DMS153 treated with DMSO at 0.1 percent for 48 hours (cell line): ENCODE data around the gene DLG2.

Source experiments
- DNase-seq: peaks from one replicate; lab custom pipeline; 2025; ENCODE audit not compliant: unreplicated experiment; lab: John Stamatoyannopoulos, UW

The DLG2 gene

DNA sequence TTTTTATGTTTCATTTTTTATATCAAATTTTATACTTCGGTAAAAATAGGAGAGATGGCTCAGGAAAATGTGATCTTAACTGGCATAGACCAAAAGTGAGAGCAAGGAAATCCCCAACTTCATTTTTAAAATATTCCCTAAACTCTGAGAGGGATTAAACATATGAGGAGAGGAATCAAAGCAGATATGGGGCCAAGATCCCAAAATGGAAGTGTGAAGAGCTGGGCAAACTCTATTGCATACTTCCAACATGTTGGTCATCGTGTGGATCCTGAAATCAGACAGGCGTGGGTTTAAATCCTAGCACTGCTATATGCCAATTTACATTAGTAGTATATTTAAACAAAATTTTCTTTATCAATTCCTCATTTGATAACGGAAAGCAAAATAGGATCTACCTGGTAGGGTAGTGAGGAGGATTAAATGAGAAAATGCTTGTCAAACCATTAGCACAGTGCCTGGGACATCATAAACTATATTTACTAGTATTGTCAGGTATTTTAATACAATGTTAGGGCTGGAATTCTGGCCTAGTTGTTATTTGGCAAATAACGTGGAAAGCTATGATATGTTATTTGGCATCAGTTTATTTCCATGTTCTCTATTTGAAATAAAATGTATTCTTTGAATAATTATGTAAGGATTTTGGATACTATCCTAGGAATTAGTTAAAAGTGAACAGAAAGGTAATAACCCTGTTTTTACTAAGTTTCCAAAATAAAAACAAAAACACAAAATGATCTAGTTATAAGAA lies 1948.1 kb downstream of the DLG2 start:
- no peak for DNase-seq

DNA sequence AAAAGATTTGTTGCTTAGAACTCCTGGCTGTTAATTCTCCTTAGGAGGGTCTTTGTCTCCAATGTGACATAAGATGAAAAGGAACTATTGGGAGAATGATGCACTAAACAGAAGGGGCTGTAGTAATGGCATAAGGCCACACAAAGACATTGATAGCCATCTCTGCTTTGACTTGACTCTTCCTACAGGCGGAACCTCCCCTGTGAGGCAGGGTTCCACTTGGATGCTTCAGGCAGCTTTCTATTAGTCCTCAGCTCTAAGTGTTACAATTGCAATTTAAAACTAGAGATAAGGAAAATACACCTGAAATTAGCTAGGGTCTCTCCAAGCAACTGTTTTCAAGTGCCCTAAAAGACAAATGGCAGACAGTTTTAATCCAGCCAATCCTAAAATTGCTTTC lies 1949.4 kb downstream of the DLG2 start:
- DNase-seq: no peak

DNA sequence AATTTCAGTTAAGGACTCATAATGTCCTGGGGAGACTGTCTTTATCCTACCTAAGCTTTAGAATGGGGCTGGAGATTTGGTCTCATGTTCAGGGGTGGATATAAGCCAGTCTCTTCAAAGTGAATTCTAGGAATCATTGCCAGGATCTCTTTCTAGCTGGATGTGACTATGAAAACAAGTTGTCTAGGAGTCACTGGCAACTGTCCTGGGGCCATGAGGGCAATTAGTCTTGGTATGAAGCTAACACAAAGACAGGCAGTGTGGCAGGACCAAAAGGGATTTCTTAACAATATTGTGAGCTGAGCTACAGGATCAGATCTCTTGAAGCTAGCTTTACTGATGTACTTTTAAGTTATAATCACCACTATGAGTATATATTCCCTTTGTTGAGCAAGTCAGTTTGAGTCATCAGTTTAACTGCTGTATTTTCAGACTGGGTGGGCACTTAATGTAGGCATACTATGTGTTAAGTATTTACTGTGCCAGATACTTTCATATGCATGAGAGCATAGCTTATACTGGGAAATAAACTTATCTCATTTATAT lies 1951.0 kb downstream of the DLG2 start:
- no peak for DNase-seq

DNA sequence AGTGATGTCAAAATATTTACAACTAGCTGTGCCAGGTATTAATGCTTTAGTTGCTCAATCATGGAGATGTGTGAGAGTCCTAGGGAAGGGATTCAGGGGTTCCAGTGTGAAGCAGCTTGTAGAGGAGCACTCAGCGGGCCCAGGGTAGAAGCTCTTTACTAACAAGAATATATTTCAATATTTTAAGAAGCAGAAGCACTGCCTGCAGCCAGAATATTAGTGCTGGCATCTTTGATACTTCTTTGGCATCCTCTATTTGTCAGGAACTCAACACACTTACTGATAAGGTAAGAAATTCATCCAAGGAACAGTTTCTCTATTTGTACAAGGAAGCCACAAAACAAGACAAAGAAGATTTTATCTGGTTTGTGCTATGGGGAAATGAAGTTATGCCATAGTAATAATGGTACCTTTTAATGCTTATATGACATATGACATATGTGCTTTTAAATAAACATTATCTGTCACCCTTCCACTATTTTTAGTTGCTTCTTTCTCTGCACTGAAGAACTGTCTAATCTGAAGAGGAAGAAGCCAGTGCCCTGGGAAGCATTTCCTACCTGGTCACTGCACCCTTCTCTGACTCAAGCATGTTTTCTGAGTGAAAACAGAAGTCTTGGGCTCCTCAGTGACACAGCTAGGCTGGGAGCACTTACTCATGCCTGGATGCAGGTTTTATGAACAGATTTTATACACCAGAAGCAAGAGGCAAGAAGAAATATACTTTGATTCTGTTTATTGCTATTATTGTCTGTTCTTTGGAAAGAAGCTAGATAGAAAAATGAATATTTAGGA lies 1952.8 kb downstream of the DLG2 start:
- DNase-seq: no peak

DNA sequence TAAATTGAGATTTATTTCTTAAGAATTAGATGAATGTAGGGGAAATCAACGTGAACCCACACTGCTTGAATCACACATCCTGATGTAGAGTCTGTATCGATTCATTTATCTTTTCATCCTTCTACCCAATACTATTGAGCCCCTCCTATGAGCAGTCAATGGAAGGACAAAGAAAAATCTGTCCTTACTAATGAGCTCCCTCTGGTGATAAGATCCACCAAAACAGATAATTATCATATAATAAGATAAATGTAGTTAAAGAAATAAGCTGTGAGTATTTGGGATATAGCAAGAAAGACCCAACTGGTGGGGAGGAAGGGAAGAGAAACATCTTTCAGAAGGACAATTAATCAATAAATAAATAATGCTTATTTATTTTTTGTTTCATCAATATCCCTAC lies 1955.9 kb downstream of the DLG2 start:
- DNase-seq: peak; percentile 10

DNA sequence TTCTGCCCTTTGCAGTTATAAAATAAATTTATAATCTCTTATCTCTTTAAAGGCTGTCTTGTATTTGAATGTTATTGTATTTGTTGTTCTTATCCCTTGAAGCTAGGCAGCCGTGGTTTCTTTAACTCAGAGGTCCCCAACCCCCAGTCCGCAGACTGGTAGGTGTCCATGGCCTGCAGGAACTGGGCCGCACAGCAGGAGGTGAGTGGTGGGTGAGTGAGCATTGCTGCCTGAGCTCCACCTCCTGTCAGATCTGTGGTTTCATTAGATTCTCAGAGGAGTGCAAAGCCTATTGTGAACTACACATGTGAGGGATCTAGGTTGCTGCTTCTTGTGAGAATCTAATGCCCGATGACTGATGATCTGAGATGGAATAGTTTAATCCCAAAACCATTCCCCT lies 1961.0 kb downstream of the DLG2 start:
- DNase-seq: no peak

DNA sequence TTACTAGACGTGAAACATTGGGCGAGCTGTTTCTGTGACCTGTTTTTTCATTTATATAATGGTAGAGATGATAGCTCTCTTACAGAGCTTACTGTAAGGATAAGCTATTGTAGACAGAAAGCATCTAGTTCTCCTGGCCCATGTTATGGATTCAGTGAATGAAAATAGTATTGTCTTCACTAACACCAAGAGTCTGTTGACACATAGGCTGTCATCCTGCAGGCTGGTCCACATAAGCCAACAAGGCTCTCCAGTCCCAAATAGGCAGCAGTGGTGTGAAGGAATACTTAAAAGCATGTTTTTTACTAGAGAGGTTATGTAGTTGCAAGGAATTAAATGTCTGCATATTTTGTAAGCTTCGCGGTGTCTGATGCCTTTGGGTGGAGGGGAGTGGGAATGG lies 1963.2 kb downstream of the DLG2 start:
- DNase-seq: no peak

DNA sequence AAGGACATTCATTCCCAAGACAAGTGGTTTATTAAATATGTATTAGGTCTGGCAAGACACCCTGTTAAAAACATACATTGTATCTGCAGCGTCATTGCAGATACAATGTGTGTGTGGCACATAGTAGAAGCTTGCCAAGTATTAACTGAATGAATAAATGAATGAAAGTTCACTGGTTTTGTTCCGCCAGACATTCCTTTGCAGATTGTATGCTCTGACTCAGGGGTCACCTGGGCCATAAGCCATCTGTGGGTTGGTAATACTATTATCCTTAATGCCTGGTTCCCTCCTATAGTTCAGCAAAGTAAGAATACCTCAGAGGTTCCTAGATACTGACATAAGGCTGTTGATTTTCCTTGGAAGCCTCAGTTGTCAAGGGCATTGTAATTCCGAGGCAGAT lies 1963.7 kb downstream of the DLG2 start:
- DNase-seq: no peak

DNA sequence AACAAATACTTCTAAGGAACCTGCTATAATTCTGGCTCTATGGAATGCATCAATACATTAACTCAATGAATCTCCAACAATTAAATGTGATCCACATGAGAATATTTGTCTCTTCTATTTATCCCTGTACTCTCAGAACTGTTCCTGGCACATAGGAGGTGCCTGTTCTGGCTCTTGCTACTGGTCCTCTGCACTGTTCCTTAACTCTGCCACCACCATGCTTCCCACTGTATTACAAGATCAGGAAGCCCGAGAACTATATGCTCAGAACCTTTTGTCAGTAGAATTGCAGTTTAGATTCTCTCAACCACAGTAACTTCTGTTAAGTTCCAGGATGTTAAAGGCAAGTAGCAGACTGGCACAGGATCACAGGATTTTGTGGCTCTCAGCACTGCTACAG lies 1964.7 kb downstream of the DLG2 start:
- DNase-seq: no peak

DNA sequence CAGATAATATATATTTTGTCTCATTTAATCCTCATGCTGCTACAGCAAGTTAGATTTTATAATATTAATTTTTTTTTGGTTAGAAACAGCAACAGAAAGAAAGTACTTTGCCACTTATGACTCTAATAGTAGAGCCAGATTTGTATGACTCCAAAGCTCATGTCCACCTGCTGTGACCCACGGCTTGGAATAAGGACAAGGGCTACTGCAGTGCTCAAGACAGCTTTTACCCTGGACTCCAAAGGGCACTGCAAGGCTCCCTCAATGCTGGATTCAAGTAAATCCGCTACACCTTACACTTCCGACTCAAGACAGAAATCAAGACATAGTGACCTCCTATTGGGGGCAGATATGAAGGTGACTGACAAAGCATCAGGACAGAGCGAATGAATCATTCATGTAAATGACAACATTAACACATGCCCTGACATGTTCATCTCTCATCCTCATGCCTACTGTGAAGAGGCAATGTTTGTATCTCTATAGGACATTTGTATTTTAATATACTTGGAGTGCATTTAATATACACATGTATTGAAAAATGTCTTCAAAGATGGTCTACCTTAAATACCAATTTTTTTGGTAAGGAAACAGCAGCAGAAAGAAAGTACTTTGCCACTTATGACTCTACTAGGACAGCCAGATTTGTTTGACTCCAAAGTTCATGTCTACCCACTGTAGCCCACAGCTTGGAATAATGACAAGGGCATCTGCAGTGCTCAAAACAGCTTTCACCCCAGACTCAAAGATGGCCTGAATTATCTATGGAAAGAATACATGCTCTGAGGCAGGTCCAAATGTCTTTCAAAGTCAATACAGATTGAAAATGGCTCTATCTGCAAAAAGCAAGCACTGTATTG lies 1965.4 kb downstream of the DLG2 start:
- DNase-seq: no peak

DNA sequence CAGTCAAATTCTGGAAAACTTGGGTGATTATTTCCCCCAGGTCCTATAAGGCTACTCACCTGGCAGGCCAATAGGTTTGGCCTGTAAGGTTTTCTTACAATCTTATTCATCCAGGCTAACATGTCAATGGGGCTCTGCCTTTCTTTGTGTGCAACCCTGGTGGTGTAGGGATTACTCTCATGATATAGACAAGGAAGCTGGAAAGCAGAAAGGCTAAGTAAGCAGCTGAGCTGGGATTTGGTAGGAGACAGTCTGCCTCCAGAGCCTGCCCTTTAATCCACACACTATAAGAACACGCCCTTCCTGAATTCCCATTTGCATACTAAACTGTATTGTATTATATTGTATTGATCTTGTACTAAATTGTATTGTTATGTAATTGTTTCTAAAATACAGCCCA lies 1967.7 kb downstream of the DLG2 start:
- DNase-seq: no peak

DNA sequence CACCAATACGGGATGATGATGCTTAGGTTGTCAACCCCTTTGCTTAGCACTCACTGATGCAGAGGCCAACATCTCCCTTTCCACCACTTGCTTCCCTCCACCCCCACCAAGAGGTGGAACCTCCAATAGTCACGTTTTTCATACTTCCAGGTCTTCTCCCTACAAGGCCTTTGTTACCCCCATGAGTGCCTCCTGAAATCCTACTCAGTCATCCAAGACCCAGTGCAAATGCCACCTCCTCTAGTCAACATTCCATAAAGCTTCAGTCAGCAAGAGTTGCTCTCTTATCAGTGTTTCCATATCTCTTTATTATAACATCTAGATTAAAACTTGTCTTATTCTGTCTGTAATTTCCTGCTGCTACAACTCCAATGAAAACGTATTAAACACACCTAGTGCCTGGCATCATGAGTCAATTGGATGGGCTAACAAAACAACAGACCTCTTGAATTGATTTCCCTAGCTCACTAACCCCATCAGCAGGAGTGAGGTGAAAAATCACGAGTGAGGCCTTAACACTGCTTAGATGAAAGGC lies 1970.3 kb downstream of the DLG2 start:
- DNase-seq: no peak

DNA sequence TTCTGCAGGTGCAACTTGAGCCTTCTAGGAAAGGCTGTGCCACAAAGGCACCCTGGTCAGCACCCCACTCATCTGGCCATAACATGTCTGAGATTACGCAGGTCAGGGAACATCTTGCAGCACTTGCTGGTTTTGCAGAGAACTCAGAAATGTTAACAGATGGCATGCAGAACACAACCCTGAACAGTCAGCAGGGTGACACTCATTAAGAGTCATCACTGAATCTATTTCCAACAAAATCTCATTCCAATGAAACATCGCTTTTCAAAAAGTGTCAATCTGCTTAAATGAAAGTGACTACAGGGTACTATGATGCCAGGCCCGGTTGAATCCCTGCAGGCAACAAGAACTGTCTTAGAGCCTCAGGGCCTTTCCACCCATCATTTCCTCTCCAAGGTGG lies 1971.2 kb downstream of the DLG2 start:
- DNase-seq: no peak

DNA sequence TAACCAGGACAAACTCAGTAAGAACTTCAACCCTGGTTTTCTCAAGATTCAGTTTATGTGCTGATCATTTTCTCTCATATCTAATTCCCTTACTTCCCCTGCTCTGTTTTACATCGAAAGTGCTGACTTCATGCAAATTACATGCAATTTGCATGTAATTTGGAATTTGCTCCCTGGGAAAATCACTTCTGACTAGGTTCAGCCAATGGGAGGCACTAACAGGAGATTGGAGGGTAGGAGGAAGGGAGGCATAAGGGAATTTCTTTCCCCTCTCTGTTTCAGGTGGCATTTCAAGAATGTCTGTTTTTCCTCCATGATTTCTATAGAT lies 1977.7 kb downstream of the DLG2 start:
- no peak for DNase-seq

DNA sequence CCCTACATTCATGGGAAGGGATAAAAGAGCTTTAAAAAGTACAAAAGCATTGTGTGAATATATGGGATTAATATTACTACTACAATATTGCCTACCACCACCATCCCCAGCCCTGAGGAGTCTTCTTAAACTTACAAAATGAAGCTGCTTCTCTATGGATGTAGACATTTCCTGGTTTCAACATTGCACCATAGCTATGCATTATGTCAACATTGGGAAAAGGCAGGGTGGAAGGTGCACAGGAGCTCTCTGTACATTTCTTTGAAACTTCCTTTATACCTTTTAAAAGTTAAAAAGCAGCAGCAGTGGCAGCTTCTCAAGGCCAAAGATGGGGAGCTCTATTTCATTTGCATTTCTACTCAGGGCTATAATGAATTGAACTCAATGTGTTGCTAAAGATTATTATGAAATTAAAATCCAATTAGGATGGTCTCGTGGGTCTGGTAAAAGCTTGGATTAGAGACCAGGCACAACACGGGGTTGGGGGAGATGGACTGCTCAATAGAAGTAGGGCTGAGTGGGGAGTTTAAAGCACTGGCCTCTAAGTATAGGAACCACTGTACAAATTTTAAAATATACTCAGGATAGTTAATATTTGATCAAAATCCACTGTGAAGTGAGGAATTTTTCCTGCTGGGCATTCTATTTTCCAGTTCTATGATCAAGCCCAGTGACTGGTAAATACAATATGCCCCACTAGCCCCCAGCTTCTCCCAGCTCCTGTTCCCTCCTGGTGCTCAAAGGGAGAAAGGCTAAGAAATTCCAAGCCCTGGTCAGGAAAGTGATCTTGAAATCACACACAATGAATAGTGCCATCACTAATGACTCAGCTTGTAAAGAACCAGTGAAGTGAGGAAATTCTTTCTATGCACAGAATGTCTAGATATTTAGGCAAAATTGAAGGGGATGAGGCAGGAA lies 1978.3 kb downstream of the DLG2 start:
- DNase-seq: no peak

DNA sequence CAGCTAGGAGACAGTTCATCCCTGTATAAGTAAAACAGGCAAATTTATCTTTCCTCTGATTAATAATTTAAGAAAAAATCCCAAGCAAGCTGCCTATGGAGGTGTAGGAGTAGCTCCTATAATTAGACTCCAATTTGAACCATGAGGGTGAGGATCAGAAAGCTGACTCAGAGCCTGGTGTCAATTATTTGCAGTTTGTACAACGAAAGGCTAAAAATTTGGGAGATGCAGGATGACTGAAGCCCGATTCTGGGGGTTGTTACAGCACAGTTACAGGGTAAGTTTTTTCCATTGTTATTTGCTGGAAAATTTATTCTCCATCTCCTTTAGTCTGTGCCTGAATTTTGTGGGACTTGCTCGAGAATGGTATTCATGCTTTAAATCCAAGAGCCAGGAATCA lies 1981.6 kb downstream of the DLG2 start:
- DNase-seq: no peak

DNA sequence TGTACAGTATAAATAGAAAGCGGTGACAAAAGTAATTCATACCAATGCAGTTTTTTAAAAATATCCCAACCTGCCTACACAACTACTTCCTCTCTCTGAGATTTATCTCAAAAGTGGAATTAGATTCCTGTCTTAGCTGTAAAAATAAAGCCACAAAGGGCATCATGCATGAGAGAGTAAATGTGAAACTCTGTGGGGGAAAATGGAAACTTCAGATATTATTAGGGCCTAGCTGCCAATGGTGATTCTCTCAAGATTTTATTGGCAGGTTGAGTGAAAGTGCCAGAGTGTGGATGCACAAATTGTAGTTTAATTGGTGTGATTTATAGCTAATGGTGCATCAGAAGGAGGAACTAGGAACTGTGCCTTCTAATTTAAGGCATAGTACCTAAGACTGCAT lies 1984.0 kb downstream of the DLG2 start:
- DNase-seq: no peak

DNA sequence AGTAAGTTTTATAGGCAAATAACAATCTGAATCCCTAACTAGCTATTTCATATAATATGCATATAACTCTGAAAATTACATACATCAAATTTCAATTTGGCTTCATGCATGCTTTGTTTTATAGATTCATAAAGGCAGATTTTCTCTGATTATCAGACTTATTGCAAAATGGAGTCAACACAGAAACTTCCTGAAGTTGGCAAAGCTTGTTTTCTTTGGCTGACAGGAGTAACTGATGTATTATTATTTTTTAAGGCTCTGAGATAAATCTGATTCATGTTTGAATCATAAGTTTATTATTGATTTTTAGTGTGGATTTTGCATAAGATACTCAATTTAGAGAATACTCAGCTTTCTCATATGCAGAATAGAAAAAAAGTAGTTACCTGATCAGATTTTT lies 1984.6 kb downstream of the DLG2 start:
- no peak for DNase-seq

DNA sequence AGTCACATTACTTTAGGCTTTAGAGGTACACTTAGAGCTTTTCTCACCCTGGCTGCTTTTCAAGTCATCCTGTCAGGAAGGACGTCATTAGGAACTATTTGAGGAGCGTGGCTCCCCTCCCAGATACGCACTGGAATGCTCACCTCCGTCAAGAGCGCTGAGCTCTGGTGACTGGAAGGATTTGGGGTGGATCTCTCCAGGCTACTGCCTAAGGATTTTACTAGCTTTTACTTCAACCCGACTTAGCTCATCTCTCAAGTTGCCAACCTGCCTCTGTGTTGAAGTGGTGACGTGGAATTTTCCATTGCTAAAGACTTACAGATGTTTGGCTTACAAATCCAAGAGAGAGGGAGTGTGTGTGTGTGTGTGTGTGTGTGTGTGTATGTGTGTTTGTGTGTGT lies 1985.6 kb downstream of the DLG2 start:
- no peak for DNase-seq
